IMR-90 (cell line): Measurements from ENCODE around the gene F13A1. TPM values are rescaled to one million over a fixed set of nuclear protein-coding genes. Genes with fewer than 3 reads are reported as not detected.

Experiments
- ATAC-seq: fragments of 200-7000 bp; cut with Tn5 transposase; 2 replicates; pipeline ENCODE4 v1.9.1; 2020; ENCODE audit warnings: low read depth, mild to moderate bottlenecking, moderate library complexity
- BruUV-seq: library from RNA; stranded (reverse); fragments of 400-500 nt; replicated peaks from 2 replicates; lab custom pipeline; 2021; lab: Mats Ljungman, UMichigan
- CTCF ChIA-PET: fragments of 300-600 bp; formaldehyde crosslinking; extraction: SDS; loops from one replicate; lab custom pipeline; 2021; ENCODE audit warnings: antibody characterized with exemption; lab: Yijun Ruan, JAX
- POLR2A ChIA-PET: fragments of 300-600 bp; sonication (Branson Sonifier 250); formaldehyde crosslinking; loops from one replicate; lab custom pipeline; 2022; ENCODE audit warnings: antibody characterized with exemption; ENCODE audit not compliant: unreplicated experiment; lab: Charles Lee
- DNase-seq: peaks from one replicate; pipeline ENCODE4 v3.0.0; 2013
- H2AFZ ChIP-seq: replicated peaks from 2 replicates; pipeline ENCODE3; 2013; ENCODE audit warnings: low read length, mild to moderate bottlenecking; ENCODE audit not compliant: poor library complexity
- H2AK5ac ChIP-seq: 2 replicates; pipeline ENCODE4 v1.6.1; 2013; ENCODE audit warnings: low read depth, low read length, inconsistent platforms
- H2AK9ac ChIP-seq: replicated peaks from 2 replicates; pipeline ENCODE3; 2013; ENCODE audit warnings: mild to moderate bottlenecking, low read depth, low read length, moderate library complexity; ENCODE audit not compliant: poor library complexity
- H2BK120ac ChIP-seq: 2 replicates; pipeline ENCODE4 v1.6.1; 2013; ENCODE audit warnings: low read depth, low read length, inconsistent platforms
- H2BK15ac ChIP-seq: 3 replicates; pipeline ENCODE4 v1.6.1; 2013; ENCODE audit warnings: low read depth, low read length, inconsistent platforms
- H2BK20ac ChIP-seq: 2 replicates; pipeline ENCODE4 v1.6.1; 2013; ENCODE audit warnings: low read depth, mild to moderate bottlenecking, inconsistent platforms, low read length, moderate library complexity
- H2BK5ac ChIP-seq: 2 replicates; pipeline ENCODE4 v1.6.1; 2013; ENCODE audit warnings: mild to moderate bottlenecking, low read depth, low read length, inconsistent platforms; ENCODE audit not compliant: poor library complexity, severe bottlenecking
- H3K14ac ChIP-seq: replicated peaks from 2 replicates; pipeline ENCODE4 v1.6.1; 2013; ENCODE audit warnings: low read depth, low read length, inconsistent platforms
- H3K18ac ChIP-seq: 2 replicates; pipeline ENCODE4 v1.6.1; 2013; ENCODE audit warnings: low read depth, low read length, control low read depth
- H3K23ac ChIP-seq: 2 replicates; pipeline ENCODE4 v1.6.1; 2013; ENCODE audit warnings: low read depth, low read length, inconsistent platforms
- H3K27ac ChIP-seq: 2 replicates; pipeline ENCODE4 v1.5.1; 2013; ENCODE audit warnings: mild to moderate bottlenecking, control low read depth, low read length; ENCODE audit not compliant: insufficient read depth
- H3K27me3 ChIP-seq: 2 replicates; pipeline ENCODE4 v1.6.1; 2013; ENCODE audit warnings: low read length; ENCODE audit not compliant: control insufficient read depth, insufficient read depth
- H3K36me3 ChIP-seq: 2 replicates; pipeline ENCODE4 v1.6.1; 2013; ENCODE audit warnings: low read length, mixed read lengths; ENCODE audit not compliant: control insufficient read depth, insufficient read depth
- H3K4ac ChIP-seq: 2 replicates; pipeline ENCODE4 v1.6.1; 2013; ENCODE audit warnings: low read depth, low read length, inconsistent platforms
- H3K4me1 ChIP-seq: 2 replicates; pipeline ENCODE4 v1.6.1; 2013; ENCODE audit warnings: low read length, mixed read lengths; ENCODE audit not compliant: control insufficient read depth, insufficient read depth
- H3K4me2 ChIP-seq: 2 replicates; pipeline ENCODE4 v1.6.1; 2013; ENCODE audit warnings: low read depth, mild to moderate bottlenecking, control low read depth, low read length, moderate library complexity
- H3K4me3 ChIP-seq: 2 replicates; pipeline ENCODE4 v1.5.1; 2013; ENCODE audit warnings: low read depth, mild to moderate bottlenecking, control low read depth, low read length, moderate library complexity; ENCODE audit not compliant: insufficient read depth
- H3K56ac ChIP-seq: 2 replicates; pipeline ENCODE4 v1.6.1; 2013; ENCODE audit warnings: low read length, inconsistent platforms; ENCODE audit not compliant: insufficient read depth; ENCODE audit errors: extremely low read depth
- H3K79me1 ChIP-seq, 2 experiments: 2 replicates each; pipeline ENCODE4 v1.6.1; 2013; ENCODE audit warnings: low read length in 2 of 2, inconsistent platforms in 1 of 2, low read depth in 1 of 2
- H3K9ac ChIP-seq: 2 replicates; pipeline ENCODE4 v1.6.1; 2013; ENCODE audit warnings: low read depth, low read length, control low read depth
- H3K9me1 ChIP-seq: 2 replicates; pipeline ENCODE4 v1.6.1; 2013; ENCODE audit warnings: low read length, inconsistent platforms; ENCODE audit not compliant: insufficient read depth
- H3K9me3 ChIP-seq: 2 replicates; pipeline ENCODE4 v1.6.1; 2013; ENCODE audit warnings: low read length; ENCODE audit not compliant: control insufficient read depth, insufficient read depth
- H4K20me1 ChIP-seq: 2 replicates; pipeline ENCODE4 v1.6.1; 2013; ENCODE audit warnings: low read length, inconsistent platforms; ENCODE audit not compliant: insufficient read depth
- H4K5ac ChIP-seq: 2 replicates; pipeline ENCODE4 v1.6.1; 2013; ENCODE audit warnings: mild to moderate bottlenecking, low read depth, low read length, control low read depth
- H4K8ac ChIP-seq, 2 experiments: 2 replicates each; pipeline ENCODE4 v1.6.1; 2013; ENCODE audit warnings: low read depth in 2 of 2, low read length in 2 of 2, control low read depth in 1 of 2, inconsistent platforms in 1 of 2
- H4K91ac ChIP-seq: 2 replicates; pipeline ENCODE4 v1.6.1; 2013; ENCODE audit warnings: low read depth, low read length, inconsistent platforms; ENCODE audit not compliant: insufficient read depth
- BHLHE40 ChIP-seq: fragments of 150-350 bp; IDR thresholded peaks from 2 replicates; pipeline ENCODE4 v1.6.1; 2016; ENCODE audit warnings: mild to moderate bottlenecking, low read depth, low read length
- NFE2L2 ChIP-seq: fragments of 150-350 bp; IDR thresholded peaks from 2 replicates; pipeline ENCODE4 v1.6.1; 2016; ENCODE audit warnings: low read depth, mild to moderate bottlenecking, low read length
- WGBS, 2 experiments: methylation state at CpG; one replicate each; pipeline versions ENCODE4 v1.1.5 to v1.1.7; 2013; ENCODE audit warnings: missing lambda C conversion rate in 2 of 2; ENCODE audit not compliant: insufficient read length in 1 of 2; ENCODE audit errors: extremely low coverage in 2 of 2; 5-methylcytosine and 5-hydroxymethylcytosine counted together
- dilution Hi-C: fragments of 300-500 bp; cut with HindIII; formaldehyde crosslinking; loops from one replicate; pipeline ENCODE4 v1.14.3; 2018; ENCODE audit warnings: low sequenced_read_pairs; ENCODE audit not compliant: unreplicated experiment
- in situ Hi-C: fragments of 300-500 bp; cut with MboI; formaldehyde crosslinking; loops from 3 replicates; pipeline ENCODE4 v1.14.3; 2019; ENCODE audit warnings: low sequenced_read_pairs, inconsistent platforms, mixed read lengths
- intact Hi-C: fragments of 100-400 bp; cut with micrococcal nuclease; formaldehyde crosslinking; loops from 2 replicates; pipeline ENCODE4 v1.10.0; 2022
- polyA plus RNA-seq, 3 experiments: library from polyadenylated mRNA; depleted of rRNA; stranded (reverse); fragments of >200 nt; gene quantifications; 2 replicates each; pipeline ENCODE4 v1.2.3, GENCODE V29; 2012; ENCODE audit warnings: low replicate concordance in 1 of 3
- total RNA-seq: library from RNA; depleted of rRNA; stranded (reverse); fragments of >200 nt; gene quantifications from 2 replicates; pipeline ENCODE4 v1.2.3, GENCODE V29; 2012

Gene F13A1
- total and polyA plus RNA-seq, 2 of the 4 experiments (the other 2 are of a cell fraction) = not detected

DNA sequence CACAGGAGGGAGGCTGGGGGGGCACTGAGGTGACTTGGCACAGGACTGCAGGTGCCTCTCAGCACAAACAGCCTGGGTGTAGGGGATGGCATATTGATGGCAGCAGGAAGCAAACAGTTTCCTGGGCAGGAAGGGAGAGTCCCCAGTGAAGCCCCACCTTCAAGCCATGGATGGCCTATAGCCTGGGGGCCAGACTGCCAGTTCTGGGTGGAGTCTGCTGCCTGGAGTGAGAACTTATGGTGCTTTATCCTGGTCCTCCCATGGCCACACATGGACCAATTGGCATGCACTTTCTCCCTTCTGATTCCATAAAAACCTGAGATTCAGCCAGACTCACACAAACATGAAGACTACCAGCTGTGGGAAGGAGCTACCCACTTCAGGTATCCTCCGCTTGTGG is 198.5 kb downstream of the F13A1 start:
- H3K9ac ChIP-seq = no peak overlapping the region
- no peak overlapping the region for H3K56ac ChIP-seq
- no peaks in the 10 kb centered on the region for H3K27me3 ChIP-seq
- no peaks in the 10 kb centered on the region for H3K36me3 ChIP-seq
- H3K18ac ChIP-seq = no peak overlapping the region
- intact Hi-C loops = no loop called here
- H2BK5ac ChIP-seq = no peak overlapping the region
- H3K14ac ChIP-seq = no peak overlapping the region
- TF ChIP-seq BHLHE40 (no peak), NFE2L2 (no peak)
- dilution Hi-C loops = no loop called here
- H4K5ac ChIP-seq = no peak overlapping the region
- no peaks in the 10 kb centered on the region for H4K20me1 ChIP-seq
- ChIA-PET CTCF (no interaction called here), POLR2A (no interaction called here)
- WGBS, 2 experiments = 86% methylated on average over 1 of the region's 1 CpG; no CpG with 5 or more reads in 1 of the 2 experiments
- no peak overlapping the region for H2AK5ac ChIP-seq
- no peak overlapping the region for H3K27ac ChIP-seq
- no peak overlapping the region for H4K91ac ChIP-seq
- no peak overlapping the region for H4K8ac ChIP-seq
- H3K79me1 ChIP-seq = no peaks in the 10 kb centered on the region
- H2BK120ac ChIP-seq = no peak overlapping the region
- H3K9me3 ChIP-seq = peaks cover 25% of the 10 kb centered on the region
- DNase-seq = no peak
- no peak overlapping the region for H2BK20ac ChIP-seq
- H3K23ac ChIP-seq = no peak overlapping the region
- no peak overlapping the region for H3K4me2 ChIP-seq
- no peaks in the 10 kb centered on the region for H3K4me1 ChIP-seq
- no peak for ATAC-seq
- no peak overlapping the region for H2BK15ac ChIP-seq
- no peak overlapping the region for H3K4me3 ChIP-seq
- no peak overlapping the region for H2AK9ac ChIP-seq
- no TSS peak for BruUV-seq
- no peaks in the 10 kb centered on the region for H3K9me1 ChIP-seq
- no peak overlapping the region for H3K4ac ChIP-seq
- no peak overlapping the region for H2AFZ ChIP-seq
- in situ Hi-C loops = no loop called here
